ENCODE measurements around the gene CCDC88C.

- no peak for TF ChIP-seq CTCF (IDR thresholded peaks at IDR 0.05)
- TF ChIP-seq EZH2 (IDR thresholded peaks at IDR 0.05): no peak
Measured at GRCh38 chr14:91324606-91325575, 92.7 kb downstream of the CCDC88C start.
